NCI-H2171 treated with DMSO at 0.1 percent for 48 hours (cell line): Measurements from ENCODE around the gene EEFSEC.

Source experiments
- DNase-seq: peaks from one replicate; lab custom pipeline; 2025; lab: John Stamatoyannopoulos, UW

Gene EEFSEC

GRCh38 chr3:128394033-128394432 lies 240.8 kb downstream of the EEFSEC start:
- no peak for DNase-seq

GRCh38 chr3:128395046-128395445 lies 241.8 kb downstream of the EEFSEC start:
- DNase-seq = no peak

GRCh38 chr3:128395500-128396162 lies 242.3 kb downstream of the EEFSEC start:
- no peak for DNase-seq

- DNase-seq = no peak
These were observed 244.2 kb downstream of the EEFSEC start for GRCh38 chr3:128397484-128397883.

- DNase-seq = no peak
These were observed 245.3 kb downstream of the EEFSEC start for GRCh38 chr3:128398586-128398985.

GRCh38 chr3:128399221-128399915 lies 246.1 kb downstream of the EEFSEC start:
- DNase-seq = no peak

- no peak for DNase-seq
These were observed 247.4 kb downstream of the EEFSEC start for GRCh38 chr3:128400671-128401070.

- DNase-seq = no peak
These were observed 249.0 kb downstream of the EEFSEC start for GRCh38 chr3:128402319-128402718.

- peak; percentile 11 for DNase-seq
These were observed 249.7 kb downstream of the EEFSEC start for GRCh38 chr3:128402998-128403397.

- no peak for DNase-seq
These were observed 251.2 kb downstream of the EEFSEC start for GRCh38 chr3:128404276-128405068.

GRCh38 chr3:128405554-128406277 lies 252.4 kb downstream of the EEFSEC start:
- no peak for DNase-seq

GRCh38 chr3:128407247-128407646 lies 254.0 kb downstream of the EEFSEC start:
- no peak for DNase-seq

- DNase-seq = no peak
These were observed 254.9 kb downstream of the EEFSEC start for GRCh38 chr3:128408012-128408692.

- DNase-seq = peak; percentile 44
These were observed 255.7 kb downstream of the EEFSEC start for GRCh38 chr3:128408693-128409623.

GRCh38 chr3:128409624-128410581 lies 256.6 kb downstream of the EEFSEC start:
- DNase-seq = no peak

- no peak for DNase-seq
These were observed 257.6 kb downstream of the EEFSEC start for GRCh38 chr3:128410669-128411573.

GRCh38 chr3:128411574-128412064 lies 258.3 kb downstream of the EEFSEC start:
- no peak for DNase-seq
